ENCODE results near the gene PROC.

PROC gene

GRCh38 chr2:127425540-127426490 is 7.6 kb downstream of the PROC start:
- DNase-seq (ENCODE audit: low read depth, low spot score): no peak
- TF ChIP-seq ZNF274 (IDR thresholded peaks at IDR 0.05; ENCODE audit: low read depth, low read length) (no peak), SUZ12 (IDR thresholded peaks at IDR 0.05; ENCODE audit: extremely low read depth, insufficient read depth, insufficient read length) (no peak), YY1 (IDR thresholded peaks at IDR 0.05; ENCODE audit: insufficient read depth, insufficient read length) (no peak)
- Histone ChIP-seq H3K4me3 (ENCODE audit: insufficient read length, low read depth) (no peak overlapping the region), H3K36me3 (ENCODE audit: insufficient read depth, insufficient read length, low read length) (no peaks in the 10 kb centered on the region), H3K4me1 (ENCODE audit: insufficient read depth, insufficient read length) (peaks cover 8% of the 10 kb centered on the region), H3K27me3 (ENCODE audit: insufficient read depth, insufficient read length) (peaks cover 33% of the 10 kb centered on the region), H3K9me3 (ENCODE audit: insufficient read depth, low read length) (no peaks in the 10 kb centered on the region), H3K9ac (ENCODE audit: insufficient read length, low read depth) (no peak overlapping the region)

- Histone ChIP-seq H3K4me3 (ENCODE audit: insufficient read length, low read depth) (no peak overlapping the region), H3K27me3 (ENCODE audit: insufficient read depth, insufficient read length) (peaks cover 24% of the 10 kb centered on the region), H3K4me1 (ENCODE audit: insufficient read depth, insufficient read length) (peaks cover 8% of the 10 kb centered on the region), H3K9ac (ENCODE audit: insufficient read length, low read depth) (no peak overlapping the region), H3K9me3 (ENCODE audit: insufficient read depth, low read length) (no peaks in the 10 kb centered on the region), H3K36me3 (ENCODE audit: insufficient read depth, insufficient read length, low read length) (no peaks in the 10 kb centered on the region)
- TF ChIP-seq ZNF274 (IDR thresholded peaks at IDR 0.05; ENCODE audit: low read depth, low read length): no peak
- TF ChIP-seq SUZ12 (IDR thresholded peaks at IDR 0.05; ENCODE audit: extremely low read depth, insufficient read depth, insufficient read length): no peak
- no peak for TF ChIP-seq YY1 (IDR thresholded peaks at IDR 0.05; ENCODE audit: insufficient read depth, insufficient read length)
- no peak for DNase-seq (ENCODE audit: low read depth, low spot score)
Measured at GRCh38 chr2:127426501-127427354, 8.5 kb downstream of the PROC start.

GRCh38 chr2:127427376-127428056 is 9.3 kb downstream of the PROC start:
- no peak for DNase-seq (ENCODE audit: low read depth, low spot score)
- H3K36me3 ChIP-seq (ENCODE audit: insufficient read depth, insufficient read length, low read length): no peaks in the 10 kb centered on the region
- H3K9ac ChIP-seq (ENCODE audit: insufficient read length, low read depth): no peak overlapping the region
- H3K4me3 ChIP-seq (ENCODE audit: insufficient read length, low read depth): no peak overlapping the region
- H3K27me3 ChIP-seq (ENCODE audit: insufficient read depth, insufficient read length): peaks cover 16% of the 10 kb centered on the region
- no peak for TF ChIP-seq SUZ12 (IDR thresholded peaks at IDR 0.05; ENCODE audit: extremely low read depth, insufficient read depth, insufficient read length)
- no peak for TF ChIP-seq ZNF274 (IDR thresholded peaks at IDR 0.05; ENCODE audit: low read depth, low read length)
- TF ChIP-seq YY1 (IDR thresholded peaks at IDR 0.05; ENCODE audit: insufficient read depth, insufficient read length): no peak
- no peaks in the 10 kb centered on the region for H3K9me3 ChIP-seq (ENCODE audit: insufficient read depth, low read length)
- peaks cover 2% of the 10 kb centered on the region for H3K4me1 ChIP-seq (ENCODE audit: insufficient read depth, insufficient read length)

GRCh38 chr2:127428057-127428814 is 10.0 kb downstream of the PROC start:
- TF ChIP-seq ZNF274 (IDR thresholded peaks at IDR 0.05; ENCODE audit: low read depth, low read length): no peak
- no peak for TF ChIP-seq YY1 (IDR thresholded peaks at IDR 0.05; ENCODE audit: insufficient read depth, insufficient read length)
- no peak for TF ChIP-seq SUZ12 (IDR thresholded peaks at IDR 0.05; ENCODE audit: extremely low read depth, insufficient read depth, insufficient read length)
- no peak for DNase-seq (ENCODE audit: low read depth, low spot score)

GRCh38 chr2:127428815-127429109 is 10.5 kb downstream of the PROC start:
- DNase-seq (ENCODE audit: low read depth, low spot score): no peak
- TF ChIP-seq YY1 (IDR thresholded peaks at IDR 0.05; ENCODE audit: insufficient read depth, insufficient read length) (no peak), SUZ12 (IDR thresholded peaks at IDR 0.05; ENCODE audit: extremely low read depth, insufficient read depth, insufficient read length) (no peak), ZNF274 (IDR thresholded peaks at IDR 0.05; ENCODE audit: low read depth, low read length) (no peak)

More at GRCh38 chr2:127428057-127428814, 10.0 kb downstream of the PROC start:
- no peak overlapping the region for H3K9ac ChIP-seq (ENCODE audit: insufficient read length, low read depth)
- H3K4me3 ChIP-seq (ENCODE audit: insufficient read length, low read depth): no peak overlapping the region
- no peaks in the 10 kb centered on the region for H3K36me3 ChIP-seq (ENCODE audit: insufficient read depth, insufficient read length, low read length)
- H3K27me3 ChIP-seq (ENCODE audit: insufficient read depth, insufficient read length): peaks cover 9% of the 10 kb centered on the region
- no peaks in the 10 kb centered on the region for H3K9me3 ChIP-seq (ENCODE audit: insufficient read depth, low read length)
- H3K4me1 ChIP-seq (ENCODE audit: insufficient read depth, insufficient read length): peaks cover 2% of the 10 kb centered on the region

GRCh38 chr2:127429291-127429690 is 11.1 kb downstream of the PROC start:
- TF ChIP-seq YY1 (IDR thresholded peaks at IDR 0.05; ENCODE audit: insufficient read depth, insufficient read length) (no peak), ZNF274 (IDR thresholded peaks at IDR 0.05; ENCODE audit: low read depth, low read length) (no peak), SUZ12 (IDR thresholded peaks at IDR 0.05; ENCODE audit: extremely low read depth, insufficient read depth, insufficient read length) (no peak)
- DNase-seq (ENCODE audit: low read depth, low spot score): no peak
- H3K27me3 ChIP-seq (ENCODE audit: insufficient read depth, insufficient read length): no peaks in the 10 kb centered on the region
- H3K9me3 ChIP-seq (ENCODE audit: insufficient read depth, low read length): no peaks in the 10 kb centered on the region
- no peaks in the 10 kb centered on the region for H3K36me3 ChIP-seq (ENCODE audit: insufficient read depth, insufficient read length, low read length)
- no peak overlapping the region for H3K9ac ChIP-seq (ENCODE audit: insufficient read length, low read depth)
- peaks cover 2% of the 10 kb centered on the region for H3K4me1 ChIP-seq (ENCODE audit: insufficient read depth, insufficient read length)
- H3K4me3 ChIP-seq (ENCODE audit: insufficient read length, low read depth): no peak overlapping the region

More at GRCh38 chr2:127428815-127429109, 10.5 kb downstream of the PROC start:
- H3K9ac ChIP-seq (ENCODE audit: insufficient read length, low read depth): no peak overlapping the region
- no peaks in the 10 kb centered on the region for H3K36me3 ChIP-seq (ENCODE audit: insufficient read depth, insufficient read length, low read length)
- H3K4me1 ChIP-seq (ENCODE audit: insufficient read depth, insufficient read length): peaks cover 2% of the 10 kb centered on the region
- H3K9me3 ChIP-seq (ENCODE audit: insufficient read depth, low read length): no peaks in the 10 kb centered on the region
- no peak overlapping the region for H3K4me3 ChIP-seq (ENCODE audit: insufficient read length, low read depth)
- H3K27me3 ChIP-seq (ENCODE audit: insufficient read depth, insufficient read length): peaks cover 4% of the 10 kb centered on the region

Measured in NT2/D1 (cell line).